SU-DHL-6 (cell line): ENCODE results near the gene PROSER1.

Source experiments
- CTCF ChIP-seq: fragments of 200-600 bp; sonication (generic); IDR thresholded peaks from one replicate; pipeline ENCODE4 v1.5.1; 2017; ENCODE audit warnings: antibody characterized with exemption, mild to moderate bottlenecking, low read length, moderate library complexity; ENCODE audit not compliant: insufficient read depth, poor library complexity, severe bottlenecking
- EZH2phosphoT487 ChIP-seq: fragments of 200-600 bp; sonication (generic), shearing (Covaris generic); conservative IDR thresholded peaks from 2 replicates; pipeline ENCODE4 v1.6.1; 2018; ENCODE audit warnings: mild to moderate bottlenecking, antibody characterized with exemption, low read length, moderate library complexity, mixed read lengths

GRCh38 chr13:39035799-39036198, 2.1 kb downstream of the PROSER1 start:
- TF ChIP-seq CTCF (no peak), EZH2phosphoT487 (no peak)
